Endodermal cell (in vitro differentiated cells): ENCODE results near the gene SRGAP1. TPM values are rescaled to one million over a fixed set of nuclear protein-coding genes. Genes with fewer than 3 reads are reported as not detected.

ENCODE experiments used
- DNase-seq: peaks from one replicate; pipeline ENCODE4 v3.0.0-alpha.2; 2017
- H3K27ac ChIP-seq: 2 replicates; pipeline ENCODE4 v1.5.1; 2013; ENCODE audit warnings: mild to moderate bottlenecking, low read depth, low read length, moderate library complexity
- H3K27me3 ChIP-seq: 2 replicates; pipeline ENCODE4 v1.6.1; 2013; ENCODE audit warnings: mild to moderate bottlenecking, low read length, moderate library complexity; ENCODE audit not compliant: insufficient read depth, control insufficient read depth, poor library complexity, severe bottlenecking
- H3K36me3 ChIP-seq: 2 replicates; pipeline ENCODE4 v1.7.0; 2013; ENCODE audit warnings: mild to moderate bottlenecking, low read length, moderate library complexity; ENCODE audit not compliant: control insufficient read depth, insufficient read depth
- H3K4me1 ChIP-seq: one replicate; pipeline ENCODE4 v1.7.0; 2013; ENCODE audit warnings: low read length; ENCODE audit not compliant: control insufficient read depth, insufficient read depth
- H3K4me3 ChIP-seq: 2 replicates; pipeline ENCODE4 v1.5.1; 2013; ENCODE audit warnings: mild to moderate bottlenecking, low read length, moderate library complexity
- H3K9ac ChIP-seq: 2 replicates; pipeline ENCODE4 v1.6.1; 2013; ENCODE audit warnings: mild to moderate bottlenecking, low read length, moderate library complexity; ENCODE audit not compliant: poor library complexity, severe bottlenecking; ENCODE audit errors: extremely low read depth
- H3K9me3 ChIP-seq: 2 replicates; pipeline ENCODE4 v1.6.1; 2013; ENCODE audit warnings: mild to moderate bottlenecking, low read length, moderate library complexity; ENCODE audit not compliant: control insufficient read depth
- H3K27ac Mint-ChIP-seq: 2 replicates; pipeline ENCODE4 v1.8.0; 2020; ENCODE audit warnings: mixed read lengths
- H3K27me3 Mint-ChIP-seq: 2 replicates; pipeline ENCODE4 v1.8.0; 2021; ENCODE audit warnings: mild to moderate bottlenecking, mixed read lengths; ENCODE audit not compliant: insufficient read depth
- H3K36me3 Mint-ChIP-seq: 2 replicates; pipeline ENCODE4 v1.8.0; 2020; ENCODE audit warnings: low read depth, mixed read lengths
- H3K4me1 Mint-ChIP-seq: 2 replicates; pipeline ENCODE4 v1.8.0; 2020; ENCODE audit warnings: mixed read lengths
- H3K4me3 Mint-ChIP-seq: 2 replicates; pipeline ENCODE4 v1.8.0; 2020; ENCODE audit warnings: mild to moderate bottlenecking, moderate library complexity, mixed read lengths
- H3K9me3 Mint-ChIP-seq: 2 replicates; pipeline ENCODE4 v1.8.0; 2020; ENCODE audit warnings: mild to moderate bottlenecking, mixed read lengths
- WGBS, 2 experiments: methylation state at CpG; one replicate each; pipeline versions ENCODE4 v1.1.5 to v1.1.7; 2013; ENCODE audit warnings: missing lambda C conversion rate in 2 of 2, mixed read lengths in 1 of 2; ENCODE audit not compliant: insufficient coverage in 1 of 2, insufficient read length in 1 of 2; 5-methylcytosine and 5-hydroxymethylcytosine counted together
- total RNA-seq, 2 donors: library from RNA; stranded (reverse); fragmentation: NEBNext Ultra II Directional in 1 of 2; extraction: Animal tissue kit (Norgen Biotek cat#: 25700) in 1 of 2; gene quantifications; 2 replicates in 1 of 2; 3 replicates in 1 of 2; pipeline ENCODE4 v1.2.1, GENCODE V29; 2021
- TF ChIP-seq, protein P1 (sequence below): fragments of 200-600 bp; sonication (generic); conservative IDR thresholded peaks from 2 replicates; pipeline ENCODE4 v1.5.0; 2021; ENCODE audit warnings: antibody characterized with exemption, mild to moderate bottlenecking

Gene SRGAP1
- total RNA-seq, 2 donors from 2014 or later, result 10.6 to 13.4 TPM

GRCh38 chr12:64098709-64099354 lies 254.3 kb downstream of the SRGAP1 start:
- Histone ChIP-seq H3K4me3 (no peak overlapping the region), H3K9ac (no peak overlapping the region), H3K4me1 (no peaks in the 10 kb centered on the region), H3K27me3 (no peaks in the 10 kb centered on the region), H3K9me3 (no peaks in the 10 kb centered on the region), H3K36me3 (no peaks in the 10 kb centered on the region), H3K27ac (no peak overlapping the region)
- H3K9me3 Mint-ChIP-seq, result no peaks in the 10 kb centered on the region
- H3K27ac Mint-ChIP-seq, result no peak overlapping the region
- H3K36me3 Mint-ChIP-seq, result peaks cover 9% of the 10 kb centered on the region
- no peak overlapping the region for H3K4me3 Mint-ChIP-seq
- no peaks in the 10 kb centered on the region for H3K27me3 Mint-ChIP-seq
- WGBS, 2 experiments, result 100% methylated on average over 1 of the region's 2 CpGs; no CpG with 5 or more reads in 1 of the 2 experiments
- no peaks in the 10 kb centered on the region for H3K4me1 Mint-ChIP-seq
- TF ChIP-seq, protein P1, sequence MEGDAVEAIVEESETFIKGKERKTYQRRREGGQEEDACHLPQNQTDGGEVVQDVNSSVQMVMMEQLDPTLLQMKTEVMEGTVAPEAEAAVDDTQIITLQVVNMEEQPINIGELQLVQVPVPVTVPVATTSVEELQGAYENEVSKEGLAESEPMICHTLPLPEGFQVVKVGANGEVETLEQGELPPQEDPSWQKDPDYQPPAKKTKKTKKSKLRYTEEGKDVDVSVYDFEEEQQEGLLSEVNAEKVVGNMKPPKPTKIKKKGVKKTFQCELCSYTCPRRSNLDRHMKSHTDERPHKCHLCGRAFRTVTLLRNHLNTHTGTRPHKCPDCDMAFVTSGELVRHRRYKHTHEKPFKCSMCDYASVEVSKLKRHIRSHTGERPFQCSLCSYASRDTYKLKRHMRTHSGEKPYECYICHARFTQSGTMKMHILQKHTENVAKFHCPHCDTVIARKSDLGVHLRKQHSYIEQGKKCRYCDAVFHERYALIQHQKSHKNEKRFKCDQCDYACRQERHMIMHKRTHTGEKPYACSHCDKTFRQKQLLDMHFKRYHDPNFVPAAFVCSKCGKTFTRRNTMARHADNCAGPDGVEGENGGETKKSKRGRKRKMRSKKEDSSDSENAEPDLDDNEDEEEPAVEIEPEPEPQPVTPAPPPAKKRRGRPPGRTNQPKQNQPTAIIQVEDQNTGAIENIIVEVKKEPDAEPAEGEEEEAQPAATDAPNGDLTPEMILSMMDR, result no peak
- DNase-seq, result no peak

GRCh38 chr12:64099397-64099796 lies 254.9 kb downstream of the SRGAP1 start:
- no peaks in the 10 kb centered on the region for H3K9me3 Mint-ChIP-seq
- H3K27ac Mint-ChIP-seq, result no peak overlapping the region
- no peak overlapping the region for H3K27ac ChIP-seq
- WGBS, 2 experiments, result 85 to 91% methylated on average over 5 of the region's 5 CpGs
- no peaks in the 10 kb centered on the region for H3K9me3 ChIP-seq
- no peaks in the 10 kb centered on the region for H3K4me1 Mint-ChIP-seq
- no peaks in the 10 kb centered on the region for H3K27me3 ChIP-seq
- H3K36me3 Mint-ChIP-seq, result peaks cover 9% of the 10 kb centered on the region
- no peak overlapping the region for H3K9ac ChIP-seq
- H3K4me1 ChIP-seq, result no peaks in the 10 kb centered on the region
- no peak overlapping the region for H3K4me3 Mint-ChIP-seq
- no peak overlapping the region for H3K4me3 ChIP-seq
- H3K36me3 ChIP-seq, result no peaks in the 10 kb centered on the region
- no peak for DNase-seq
- no peaks in the 10 kb centered on the region for H3K27me3 Mint-ChIP-seq
- TF ChIP-seq, protein P1, result no peak

GRCh38 chr12:64102339-64102738 lies 257.8 kb downstream of the SRGAP1 start:
- Histone ChIP-seq H3K27ac (no peak overlapping the region), H3K4me3 (no peak overlapping the region), H3K9ac (no peak overlapping the region), H3K36me3 (no peaks in the 10 kb centered on the region), H3K4me1 (no peaks in the 10 kb centered on the region), H3K9me3 (no peaks in the 10 kb centered on the region), H3K27me3 (no peaks in the 10 kb centered on the region)
- no peaks in the 10 kb centered on the region for H3K4me1 Mint-ChIP-seq
- no peak for DNase-seq
- TF ChIP-seq, protein P1, result no peak
- no peaks in the 10 kb centered on the region for H3K9me3 Mint-ChIP-seq
- no peak overlapping the region for H3K4me3 Mint-ChIP-seq
- H3K36me3 Mint-ChIP-seq, result peaks cover 9% of the 10 kb centered on the region
- H3K27ac Mint-ChIP-seq, result no peak overlapping the region
- no peaks in the 10 kb centered on the region for H3K27me3 Mint-ChIP-seq
- WGBS, 2 experiments, result 93 to 100% methylated on average over 1 to 4 of the region's 4 CpGs
